PC-9 (cell line): ENCODE results near the gene CCNB1IP1. TPM values are rescaled to one million over a fixed set of nuclear protein-coding genes. Genes with fewer than 3 reads are reported as not detected.

Experiments used
- BruUV-seq: library from RNA; stranded (reverse); fragments of 400-500 nt; replicated peaks from 2 replicates; lab custom pipeline; 2021; lab: Mats Ljungman, UMichigan
- CTCF ChIA-PET: fragments of 300-600 bp; sonication (Branson Sonifier 250); formaldehyde crosslinking; loops from one replicate; lab custom pipeline; 2022; ENCODE audit warnings: antibody characterized with exemption; lab: Charles Lee
- POLR2A ChIA-PET: fragments of 300-600 bp; sonication (Branson Sonifier 250); formaldehyde crosslinking; loops from one replicate; lab custom pipeline; 2022; ENCODE audit warnings: antibody characterized with exemption; ENCODE audit not compliant: unreplicated experiment; lab: Charles Lee
- DNase-seq, 2 experiments: peaks; one replicate each; pipeline versions ENCODE4 v3.0.0 to v3.0.0-alpha.2; 2015 to 2022; ENCODE audit warnings: mixed read lengths in 1 of 2
- H2AFZ ChIP-seq: fragments of 200-600 bp; sonication (generic); 2 replicates; pipeline ENCODE4 v1.8.1; 2017; ENCODE audit warnings: antibody characterized with exemption
- H3F3A ChIP-seq: fragments of 200-600 bp; sonication (generic); 2 replicates; pipeline ENCODE4 v1.8.1; 2017; ENCODE audit warnings: antibody characterized with exemption, mild to moderate bottlenecking, low read depth; ENCODE audit not compliant: insufficient read depth
- H3K27ac ChIP-seq: fragments of 200-600 bp; sonication (generic); 2 replicates; pipeline ENCODE4 v1.6.1; 2016; ENCODE audit warnings: mixed run types
- H3K27me3 ChIP-seq: fragments of 200-600 bp; sonication (generic); 2 replicates; pipeline ENCODE4 v1.6.1; 2016; ENCODE audit warnings: low read depth, mixed run types; ENCODE audit not compliant: insufficient read depth
- H3K36me3 ChIP-seq: fragments of 200-600 bp; sonication (generic); 2 replicates; pipeline ENCODE4 v1.6.1; 2016; ENCODE audit warnings: low read depth, mixed run types
- H3K4me1 ChIP-seq: fragments of 200-600 bp; sonication (generic); replicated peaks from 2 replicates; pipeline ENCODE4 v1.6.1; 2016; ENCODE audit warnings: mixed run types; ENCODE audit not compliant: insufficient read depth
- H3K4me2 ChIP-seq: fragments of 200-600 bp; sonication (generic); 2 replicates; pipeline ENCODE4 v1.6.1; 2017; ENCODE audit warnings: mixed run types
- H3K4me3 ChIP-seq: fragments of 200-600 bp; sonication (generic); 2 replicates; pipeline ENCODE4 v1.6.1; 2016; ENCODE audit warnings: mixed run types
- H3K79me2 ChIP-seq: fragments of 200-600 bp; sonication (generic); 2 replicates; pipeline ENCODE4 v1.6.1; 2017; ENCODE audit warnings: low read depth, mixed run types
- H3K9me2 ChIP-seq: fragments of 200-600 bp; sonication (generic); 2 replicates; pipeline ENCODE4 v1.8.1; 2017; ENCODE audit warnings: mild to moderate bottlenecking; ENCODE audit not compliant: insufficient read depth
- H3K9me3 ChIP-seq: fragments of 200-600 bp; sonication (generic); 2 replicates; pipeline ENCODE4 v1.8.1; 2016; ENCODE audit warnings: low read depth; ENCODE audit not compliant: insufficient read depth
- H4K20me1 ChIP-seq: fragments of 200-600 bp; sonication (generic); 2 replicates; pipeline ENCODE4 v1.8.1; 2017; ENCODE audit not compliant: insufficient read depth
- EZH2 ChIP-seq: fragments of 200-600 bp; sonication (generic); IDR thresholded peaks from 2 replicates; pipeline ENCODE4 v1.8.0; 2017; ENCODE audit warnings: antibody characterized with exemption, low read depth
- intact Hi-C: fragments of 100-400 bp; cut with micrococcal nuclease; formaldehyde crosslinking; loops from one replicate; pipeline ENCODE4 v1.10.0; 2022; ENCODE audit not compliant: unreplicated experiment
- total RNA-seq: library from RNA; stranded (reverse); gene quantifications from 2 replicates; pipeline ENCODE4 v1.2.3, GENCODE V29; 2021
- TF ChIP-seq, protein P1 (sequence below): fragments of 200-600 bp; sonication (generic); conservative IDR thresholded peaks from 2 replicates; pipeline ENCODE4 v1.6.1; 2017; ENCODE audit warnings: mixed run types, antibody characterized with exemption, mild to moderate bottlenecking, moderate library complexity

Gene CCNB1IP1
- total RNA-seq, 1 experiment from 2014 or later, result 30.8 TPM

GRCh38 chr14:20333494-20333841 is 389 bp upstream of the CCNB1IP1 start:
- no TSS peak for BruUV-seq
- no peaks in the 10 kb centered on the region for H3K27me3 ChIP-seq
- peak overlapping the region; percentile 89 for H3K4me2 ChIP-seq
- no peak overlapping the region for H3K27ac ChIP-seq
- H2AFZ ChIP-seq, result no peak overlapping the region
- ChIA-PET POLR2A (no interaction called here), CTCF (no interaction called here)
- peaks cover 12% of the 10 kb centered on the region; the same call in 1 of the 2 replicates for H3K4me1 ChIP-seq
- DNase-seq, result no peak
- peaks cover 42% of the 10 kb centered on the region for H3K79me2 ChIP-seq
- peaks cover 4% of the 10 kb centered on the region; the same call in 1 of the 2 replicates for H3F3A ChIP-seq
- H3K9me3 ChIP-seq, result no peaks in the 10 kb centered on the region
- peak overlapping the region; percentile 88; the same call in 1 of the 2 replicates for H3K4me3 ChIP-seq
- H4K20me1 ChIP-seq, result no peaks in the 10 kb centered on the region
- TF ChIP-seq, protein P1, sequence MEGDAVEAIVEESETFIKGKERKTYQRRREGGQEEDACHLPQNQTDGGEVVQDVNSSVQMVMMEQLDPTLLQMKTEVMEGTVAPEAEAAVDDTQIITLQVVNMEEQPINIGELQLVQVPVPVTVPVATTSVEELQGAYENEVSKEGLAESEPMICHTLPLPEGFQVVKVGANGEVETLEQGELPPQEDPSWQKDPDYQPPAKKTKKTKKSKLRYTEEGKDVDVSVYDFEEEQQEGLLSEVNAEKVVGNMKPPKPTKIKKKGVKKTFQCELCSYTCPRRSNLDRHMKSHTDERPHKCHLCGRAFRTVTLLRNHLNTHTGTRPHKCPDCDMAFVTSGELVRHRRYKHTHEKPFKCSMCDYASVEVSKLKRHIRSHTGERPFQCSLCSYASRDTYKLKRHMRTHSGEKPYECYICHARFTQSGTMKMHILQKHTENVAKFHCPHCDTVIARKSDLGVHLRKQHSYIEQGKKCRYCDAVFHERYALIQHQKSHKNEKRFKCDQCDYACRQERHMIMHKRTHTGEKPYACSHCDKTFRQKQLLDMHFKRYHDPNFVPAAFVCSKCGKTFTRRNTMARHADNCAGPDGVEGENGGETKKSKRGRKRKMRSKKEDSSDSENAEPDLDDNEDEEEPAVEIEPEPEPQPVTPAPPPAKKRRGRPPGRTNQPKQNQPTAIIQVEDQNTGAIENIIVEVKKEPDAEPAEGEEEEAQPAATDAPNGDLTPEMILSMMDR, result no peak
- TF ChIP-seq EZH2, result no peak
- intact Hi-C loops, result no loop called here
- no peaks in the 10 kb centered on the region for H3K36me3 ChIP-seq
- H3K9me2 ChIP-seq, result no peaks in the 10 kb centered on the region

- peak overlapping the region; percentile 89 for H3K4me2 ChIP-seq
- peak overlapping the region; percentile 88 for H3K4me3 ChIP-seq
- H3K79me2 ChIP-seq, result peaks cover 42% of the 10 kb centered on the region
- ChIA-PET CTCF (no interaction called here), POLR2A (interaction anchor here (0.5 kb wide), 2 partner anchors 8 to 10 kb away, joined by 8 to 16 read pairs; no protein-coding TSS in a partner anchor)
- H3K27me3 ChIP-seq, result no peaks in the 10 kb centered on the region
- peak overlapping the region; percentile 56 for H3K27ac ChIP-seq
- peak overlapping the region; percentile 87 for H2AFZ ChIP-seq
- no TSS peak for BruUV-seq
- H3F3A ChIP-seq, result peaks cover 12% of the 10 kb centered on the region; the same call in 1 of the 2 replicates
- TF ChIP-seq EZH2, result no peak
- TF ChIP-seq, protein P1, result no peak
- no peaks in the 10 kb centered on the region for H4K20me1 ChIP-seq
- intact Hi-C loops, result no loop called here
- H3K36me3 ChIP-seq, result no peaks in the 10 kb centered on the region
- DNase-seq, result no peak
- H3K9me3 ChIP-seq, result no peaks in the 10 kb centered on the region
- peaks cover 12% of the 10 kb centered on the region; the same call in 1 of the 2 replicates for H3K4me1 ChIP-seq
- no peaks in the 10 kb centered on the region for H3K9me2 ChIP-seq
These were observed 670 bp downstream of the CCNB1IP1 start for GRCh38 chr14:20332431-20332787.

GRCh38 chr14:20331053-20331613 is 1.9 kb downstream of the CCNB1IP1 start:
- Histone ChIP-seq H3K4me2 (peak overlapping the region; percentile 53), H3K4me3 (no peak overlapping the region; the same call in 1 of the 2 replicates), H3K9me2 (no peaks in the 10 kb centered on the region), H3K27ac (no peak overlapping the region), H3K9me3 (no peaks in the 10 kb centered on the region), H3K79me2 (peaks cover 51% of the 10 kb centered on the region), H3K4me1 (peaks cover 12% of the 10 kb centered on the region; the same call in 1 of the 2 replicates), H2AFZ (no peak overlapping the region), H4K20me1 (peaks cover 7% of the 10 kb centered on the region; the same call in 1 of the 2 replicates), H3F3A (peaks cover 12% of the 10 kb centered on the region; the same call in 1 of the 2 replicates), H3K36me3 (no peaks in the 10 kb centered on the region), H3K27me3 (no peaks in the 10 kb centered on the region)
- BruUV-seq, result TSS peak; percentile 7
- POLR2A ChIA-PET, result no interaction called here
- TF ChIP-seq, protein P1, result no peak
- no peak for TF ChIP-seq EZH2
- CTCF ChIA-PET, result no interaction called here
- no peak for DNase-seq
- intact Hi-C loops, result no loop called here
